Measurements from ENCODE around the gene PLCH1.

PLCH1 gene

GRCh38 chr3:155608228-155608920 is 136.5 kb downstream of the PLCH1 start:
- DNase-seq (ENCODE audit: low spot score), result no peak

GRCh38 chr3:155607761-155608160 is 137.1 kb downstream of the PLCH1 start:
- DNase-seq (ENCODE audit: low spot score), result no peak

- DNase-seq (ENCODE audit: low spot score), result no peak
Measured at GRCh38 chr3:155605571-155605970, 139.3 kb downstream of the PLCH1 start.

GRCh38 chr3:155604967-155605366 is 139.9 kb downstream of the PLCH1 start:
- no peak for DNase-seq (ENCODE audit: low spot score)

GRCh38 chr3:155604126-155604525 is 140.7 kb downstream of the PLCH1 start:
- no peak for DNase-seq (ENCODE audit: low spot score)

- DNase-seq (ENCODE audit: low spot score), result no peak
Measured at GRCh38 chr3:155603302-155603701, 141.6 kb downstream of the PLCH1 start.

GRCh38 chr3:155602307-155602706 is 142.6 kb downstream of the PLCH1 start:
- no peak for DNase-seq (ENCODE audit: low spot score)

GRCh38 chr3:155598671-155599070 is 146.2 kb downstream of the PLCH1 start:
- DNase-seq (ENCODE audit: low spot score), result no peak

- no peak for DNase-seq (ENCODE audit: low spot score)
Measured at GRCh38 chr3:155596615-155597014, 148.3 kb downstream of the PLCH1 start.

- DNase-seq (ENCODE audit: low spot score), result no peak
Measured at GRCh38 chr3:155595371-155595770, 149.5 kb downstream of the PLCH1 start.

GRCh38 chr3:155594526-155595187 is 150.2 kb downstream of the PLCH1 start:
- no peak for DNase-seq (ENCODE audit: low spot score)

- DNase-seq (ENCODE audit: low spot score), result no peak
Measured at GRCh38 chr3:155587581-155587980, 157.3 kb downstream of the PLCH1 start.

GRCh38 chr3:155585384-155585783 is 159.5 kb downstream of the PLCH1 start:
- no peak for DNase-seq (ENCODE audit: low spot score)

GRCh38 chr3:155581579-155581978 is 163.3 kb downstream of the PLCH1 start:
- no peak for DNase-seq (ENCODE audit: low spot score)

- no peak for DNase-seq (ENCODE audit: low spot score)
Measured at GRCh38 chr3:155572085-155572484, 172.8 kb downstream of the PLCH1 start.

GRCh38 chr3:155568295-155568694 is 176.6 kb downstream of the PLCH1 start:
- DNase-seq (ENCODE audit: low spot score), result no peak

- no peak for DNase-seq (ENCODE audit: low spot score)
Measured at GRCh38 chr3:155560594-155560993, 184.3 kb downstream of the PLCH1 start.

GRCh38 chr3:155560135-155560534 is 184.7 kb downstream of the PLCH1 start:
- no peak for DNase-seq (ENCODE audit: low spot score)

- no peak for DNase-seq (ENCODE audit: low spot score)
Measured at GRCh38 chr3:155556531-155556930, 188.3 kb downstream of the PLCH1 start.

GRCh38 chr3:155555479-155556060 is 189.3 kb downstream of the PLCH1 start:
- DNase-seq (ENCODE audit: low spot score), result no peak

GRCh38 chr3:155554777-155555451 is 190.0 kb downstream of the PLCH1 start:
- no peak for DNase-seq (ENCODE audit: low spot score)

GRCh38 chr3:155553780-155554179 is 191.1 kb downstream of the PLCH1 start:
- no peak for DNase-seq (ENCODE audit: low spot score)

- DNase-seq (ENCODE audit: low spot score), result no peak
Measured at GRCh38 chr3:155553326-155553725, 191.5 kb downstream of the PLCH1 start.

Measured in CD4-positive, alpha-beta T cell treated with Interleukin-6 at 100 ng/mL for 8 hours (primary cell).